Spinal cord (tissue), 10 donors: Measurements from ENCODE around the gene GNRHR. TPM values are rescaled to one million over a fixed set of nuclear protein-coding genes. Genes with fewer than 3 reads are reported as not detected.
"Not testable (repeated sequence)": the region's sequence is repeated elsewhere in the genome, so short reads cannot be mapped to it uniquely, and the experiment has no call there.

ENCODE experiments used
- DNase-seq, 6 donors: peaks; one replicate each; pipeline versions ENCODE4 v3.0.0 to v3.0.0-alpha.2; 2013 to 2015; ENCODE audit warnings: low spot score in 6 of 6, low read depth in 4 of 6
- H3K27ac ChIP-seq: one replicate; pipeline ENCODE4 v1.5.1; 2013; ENCODE audit warnings: low read depth, low read length, control low read depth
- H3K27me3 ChIP-seq: one replicate; pipeline ENCODE4 v1.6.1; 2013; ENCODE audit warnings: low read length; ENCODE audit not compliant: control insufficient read depth, insufficient read depth
- H3K36me3 ChIP-seq: one replicate; pipeline ENCODE4 v1.6.1; 2013; ENCODE audit warnings: low read length; ENCODE audit not compliant: control insufficient read depth, insufficient read depth
- H3K4me1 ChIP-seq: one replicate; pipeline ENCODE4 v1.6.1; 2013; ENCODE audit warnings: low read length; ENCODE audit not compliant: control insufficient read depth, insufficient read depth
- H3K4me3 ChIP-seq: one replicate; pipeline ENCODE4 v1.5.1; 2013; ENCODE audit warnings: low read depth, low read length, control low read depth
- H3K9me3 ChIP-seq: one replicate; pipeline ENCODE4 v1.6.1; 2013; ENCODE audit warnings: low read length; ENCODE audit not compliant: control insufficient read depth, insufficient read depth
- WGBS: methylation state at CpG from one replicate; pipeline ENCODE4 v1.1.5; 2013; ENCODE audit warnings: missing lambda C conversion rate; ENCODE audit not compliant: insufficient coverage; 5-methylcytosine and 5-hydroxymethylcytosine counted together
- polyA plus RNA-seq, 2 donors: library from polyadenylated mRNA; unstranded; fragments of 120-200 nt; gene quantifications; one replicate each; pipeline ENCODE4 v1.2.1, GENCODE V29; 2013; ENCODE audit not compliant: insufficient read length in 2 of 2
- total RNA-seq, 2 donors: library from RNA; depleted of rRNA in 1 of 2; stranded (reverse); fragments of 120-200 nt in 1 of 2; fragments of >200 nt in 1 of 2; gene quantifications; one replicate each; pipeline versions ENCODE4 v1.2.3 to v1.2.4, GENCODE V29; 2013 to 2014
- donor health status: healthy.

GNRHR gene
- total and polyA plus RNA-seq, 4 donors, result 0.10 to 1.2 (median 0.89) TPM; not detected in 1

DNA sequence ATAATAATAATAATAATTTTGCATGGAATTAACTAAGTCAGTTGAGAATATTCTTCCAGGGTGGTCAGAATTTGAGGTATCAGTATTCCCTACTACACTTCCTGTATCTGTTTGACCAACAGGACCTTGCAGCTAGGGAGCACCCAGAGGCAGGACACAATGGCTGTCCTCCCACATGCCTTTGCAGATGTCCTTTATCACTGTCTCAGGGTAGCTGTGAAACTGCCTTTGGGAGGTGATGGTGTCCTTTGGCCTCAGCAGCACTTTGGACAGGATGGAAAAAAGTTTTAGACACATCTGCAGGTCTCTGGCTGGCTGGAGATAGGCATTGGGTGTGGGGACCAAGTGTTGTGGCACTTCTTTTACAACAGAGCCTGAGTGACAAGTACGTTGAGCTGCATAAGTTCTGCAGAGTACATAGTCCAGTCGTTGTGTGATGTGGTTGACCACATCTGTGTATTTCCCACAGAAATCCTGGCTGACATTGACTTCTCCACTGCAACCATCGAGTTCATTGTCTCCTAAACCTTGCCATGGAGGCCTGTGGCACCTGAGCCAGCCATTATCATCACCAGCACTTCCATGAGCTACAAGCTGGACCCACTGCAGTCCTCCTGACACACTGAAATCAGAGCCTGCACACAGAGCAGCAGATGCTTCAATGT, 34.1 kb downstream of the GNRHR start:
- H3K27me3 ChIP-seq, result no peaks in the 10 kb centered on the region
- peaks cover 18% of the 10 kb centered on the region for H3K36me3 ChIP-seq
- no peak overlapping the region for H3K4me3 ChIP-seq
- no peak overlapping the region for H3K27ac ChIP-seq
- H3K9me3 ChIP-seq, result no peaks in the 10 kb centered on the region
- WGBS, result 100% methylated on average over 3 of the region's 3 CpGs
- DNase-seq, result no peak
- H3K4me1 ChIP-seq, result no peaks in the 10 kb centered on the region

DNA sequence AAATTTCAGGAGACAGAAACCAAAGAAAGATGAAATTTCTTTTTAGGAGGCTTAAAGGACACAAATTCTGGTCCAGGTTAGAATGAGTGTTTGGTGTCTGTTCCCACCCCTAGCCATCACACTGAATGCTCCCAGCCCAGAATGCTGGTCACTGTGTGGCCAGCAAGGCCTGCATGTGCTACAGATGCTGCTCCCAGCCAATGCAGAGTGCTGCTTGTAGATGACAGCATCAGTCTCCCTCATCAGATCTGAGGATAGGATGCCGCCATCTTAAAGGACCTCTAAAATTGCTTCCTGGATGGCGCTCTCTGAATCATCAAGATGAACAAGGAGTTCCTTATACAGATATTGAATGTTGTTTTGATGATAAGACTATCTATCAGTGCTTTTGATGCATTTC, 35.3 kb downstream of the GNRHR start:
- H3K4me1 ChIP-seq, result no peaks in the 10 kb centered on the region
- 100% methylated on average over 2 of the region's 2 CpGs for WGBS
- H3K27ac ChIP-seq, result no peak overlapping the region
- no peak for DNase-seq
- H3K9me3 ChIP-seq, result no peaks in the 10 kb centered on the region
- H3K36me3 ChIP-seq, result peaks cover 15% of the 10 kb centered on the region
- H3K4me3 ChIP-seq, result no peak overlapping the region
- H3K27me3 ChIP-seq, result no peaks in the 10 kb centered on the region

DNA sequence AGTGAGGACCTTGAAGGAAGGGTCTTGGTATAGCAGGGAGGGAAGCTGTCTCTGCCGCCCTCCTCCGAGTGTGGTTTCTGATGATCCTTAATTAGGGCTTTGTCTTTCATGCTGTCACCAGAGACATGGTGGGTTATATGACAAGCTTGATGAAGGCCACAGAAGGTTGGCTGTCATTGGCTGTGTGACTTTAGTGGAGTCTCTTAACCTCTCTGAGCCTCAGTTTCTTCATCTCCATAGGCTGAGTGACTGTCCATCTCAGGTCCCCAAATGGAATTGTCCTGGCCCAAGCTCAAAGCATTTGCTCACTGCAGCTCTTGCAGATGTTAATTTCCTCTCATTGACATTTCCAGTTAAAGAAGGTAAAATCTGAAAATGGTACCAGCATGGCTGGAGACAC, 36.6 kb downstream of the GNRHR start:
- peaks cover 4% of the 10 kb centered on the region for H3K4me1 ChIP-seq
- no peaks in the 10 kb centered on the region for H3K27me3 ChIP-seq
- DNase-seq, result no peak
- 92% methylated on average over 2 of the region's 2 CpGs for WGBS
- no peak overlapping the region for H3K4me3 ChIP-seq
- peaks cover 15% of the 10 kb centered on the region for H3K36me3 ChIP-seq
- no peak overlapping the region for H3K27ac ChIP-seq
- H3K9me3 ChIP-seq, result no peaks in the 10 kb centered on the region

DNA sequence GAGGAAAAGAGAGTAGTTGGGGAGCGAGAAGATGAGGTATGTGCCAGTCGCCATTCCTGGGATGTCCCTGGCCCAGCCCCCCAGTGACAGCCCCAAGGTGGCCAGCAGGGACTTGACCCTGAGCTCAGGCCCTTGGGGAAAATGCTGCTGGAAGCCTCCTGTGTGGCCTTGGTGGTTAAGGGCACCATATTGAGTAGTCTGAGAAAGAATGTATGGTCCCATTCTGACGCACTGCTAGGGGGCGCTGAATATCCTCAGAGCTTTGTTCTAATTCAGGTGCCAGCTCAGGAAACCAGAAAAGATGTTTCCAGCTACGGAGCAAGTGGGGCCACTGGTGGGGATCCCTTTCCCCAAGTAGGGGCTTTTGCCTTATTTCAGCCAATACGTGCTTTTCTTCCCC, 39.2 kb downstream of the GNRHR start:
- DNase-seq, result no peak
- Histone ChIP-seq H3K36me3 (peaks cover 8% of the 10 kb centered on the region), H3K27me3 (no peaks in the 10 kb centered on the region), H3K4me3 (no peak overlapping the region), H3K9me3 (no peaks in the 10 kb centered on the region), H3K27ac (no peak overlapping the region), H3K4me1 (peaks cover 4% of the 10 kb centered on the region)
- WGBS, result 92% methylated on average over 6 of the region's 6 CpGs

DNA sequence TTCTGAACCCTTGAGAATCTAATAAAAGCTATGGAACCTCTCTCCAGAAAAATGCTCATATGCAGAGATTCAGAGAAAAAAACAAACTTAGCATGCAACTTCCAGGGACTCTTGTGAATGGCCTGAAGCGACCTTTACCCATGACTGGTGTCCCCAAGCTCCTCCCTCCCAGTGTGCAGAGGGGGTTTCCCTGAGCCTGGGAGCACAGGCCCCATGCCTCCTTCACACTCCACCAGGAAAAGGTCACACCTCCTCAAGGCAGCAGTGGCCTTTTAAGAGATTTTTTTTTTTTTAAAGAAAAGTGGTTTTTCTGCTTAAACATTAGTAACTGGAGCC, 40.0 kb downstream of the GNRHR start:
- Histone ChIP-seq H3K9me3 (no peaks in the 10 kb centered on the region), H3K36me3 (peaks cover 8% of the 10 kb centered on the region), H3K4me1 (peaks cover 4% of the 10 kb centered on the region), H3K4me3 (no peak overlapping the region), H3K27ac (no peak overlapping the region), H3K27me3 (no peaks in the 10 kb centered on the region)
- no CpG with 5 or more reads among the region's 1 CpG for WGBS
- no peak for DNase-seq

DNA sequence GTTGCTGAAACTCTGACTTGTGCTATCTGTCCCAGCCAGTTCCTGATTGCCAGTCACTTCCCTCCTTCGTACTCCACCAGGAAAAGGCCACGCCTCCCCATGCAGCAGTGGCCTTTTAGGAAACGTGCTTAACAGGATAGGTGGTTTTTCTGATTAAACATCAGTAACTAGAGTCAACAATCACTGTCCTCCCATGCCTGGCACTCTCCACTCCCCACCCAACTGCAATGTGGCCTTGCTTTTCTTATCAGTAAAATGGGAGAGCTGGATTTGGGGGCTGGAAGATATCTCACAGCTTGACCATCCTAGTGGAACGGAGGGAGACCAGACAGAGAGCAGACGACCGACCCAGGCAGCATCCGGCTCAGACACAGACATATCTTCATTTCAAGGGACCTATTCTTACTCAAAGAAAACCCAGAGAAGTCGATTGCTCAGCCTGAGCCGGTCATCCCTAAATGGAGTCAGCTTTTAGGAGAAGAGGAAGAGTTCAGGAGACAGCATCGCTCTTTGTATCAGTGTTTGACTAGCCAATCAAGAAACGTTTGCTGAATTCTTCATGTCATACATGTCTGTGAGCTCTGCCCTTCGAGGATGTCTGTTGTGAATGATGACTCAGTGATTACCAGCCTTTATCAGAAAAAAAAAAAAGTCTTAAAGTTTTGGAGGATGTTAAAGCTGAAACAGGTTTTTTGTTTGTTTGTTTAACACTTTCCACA, 40.5 kb downstream of the GNRHR start:
- Histone ChIP-seq H3K9me3 (no peaks in the 10 kb centered on the region), H3K4me3 (no peak overlapping the region), H3K27ac (no peak overlapping the region), H3K36me3 (peaks cover 8% of the 10 kb centered on the region), H3K27me3 (no peaks in the 10 kb centered on the region), H3K4me1 (peaks cover 4% of the 10 kb centered on the region)
- 95% methylated on average over 9 of the region's 12 CpGs for WGBS
- DNase-seq, result no peak

DNA sequence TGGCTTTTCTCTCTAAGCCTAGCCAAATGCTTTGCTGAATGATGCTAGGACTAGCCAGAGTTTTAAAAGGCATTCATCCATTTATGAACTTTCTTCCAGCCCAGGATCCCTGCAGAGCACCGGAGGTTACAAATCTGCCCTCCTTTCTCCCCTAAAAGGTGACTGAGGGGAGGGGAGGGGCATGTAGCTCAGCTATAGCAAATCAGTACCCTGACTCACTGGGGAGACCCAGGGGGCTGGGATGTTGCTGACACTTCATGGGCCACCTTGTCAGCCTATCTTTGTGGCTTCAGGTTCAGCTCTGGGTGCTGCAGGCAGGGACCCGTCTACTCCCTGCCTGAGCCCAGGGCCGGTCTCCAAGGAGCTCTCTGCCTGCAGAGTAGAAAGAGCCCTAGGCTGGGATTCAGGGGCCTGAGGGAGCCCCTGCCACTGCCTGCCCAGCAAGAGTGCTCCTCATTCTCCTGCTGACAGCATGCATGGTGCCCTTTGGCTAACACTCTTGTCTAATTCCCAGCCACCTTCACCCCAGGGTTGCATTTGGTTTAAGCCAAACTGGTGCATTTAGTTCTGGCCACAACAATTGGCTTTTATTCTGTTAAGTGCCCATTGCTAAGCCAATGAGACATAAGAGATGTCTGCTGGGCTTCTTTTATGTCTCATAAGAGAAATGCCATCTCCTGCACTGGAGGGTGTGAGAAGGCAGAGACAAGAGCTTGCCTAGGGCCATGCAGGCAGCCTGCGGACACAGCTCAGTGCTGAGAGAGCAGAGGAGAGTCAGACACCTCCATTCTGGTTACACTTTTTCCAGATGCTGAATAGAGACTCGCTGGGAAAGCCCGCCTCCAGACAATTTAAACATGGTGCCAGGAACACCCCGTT, 41.3 kb downstream of the GNRHR start:
- DNase-seq, result no peak
- Histone ChIP-seq H3K27me3 (no peaks in the 10 kb centered on the region), H3K36me3 (peaks cover 8% of the 10 kb centered on the region), H3K4me1 (peaks cover 4% of the 10 kb centered on the region), H3K4me3 (no peak overlapping the region), H3K9me3 (no peaks in the 10 kb centered on the region), H3K27ac (no peak overlapping the region)
- WGBS, result 77% methylated on average over 6 of the region's 7 CpGs

DNA sequence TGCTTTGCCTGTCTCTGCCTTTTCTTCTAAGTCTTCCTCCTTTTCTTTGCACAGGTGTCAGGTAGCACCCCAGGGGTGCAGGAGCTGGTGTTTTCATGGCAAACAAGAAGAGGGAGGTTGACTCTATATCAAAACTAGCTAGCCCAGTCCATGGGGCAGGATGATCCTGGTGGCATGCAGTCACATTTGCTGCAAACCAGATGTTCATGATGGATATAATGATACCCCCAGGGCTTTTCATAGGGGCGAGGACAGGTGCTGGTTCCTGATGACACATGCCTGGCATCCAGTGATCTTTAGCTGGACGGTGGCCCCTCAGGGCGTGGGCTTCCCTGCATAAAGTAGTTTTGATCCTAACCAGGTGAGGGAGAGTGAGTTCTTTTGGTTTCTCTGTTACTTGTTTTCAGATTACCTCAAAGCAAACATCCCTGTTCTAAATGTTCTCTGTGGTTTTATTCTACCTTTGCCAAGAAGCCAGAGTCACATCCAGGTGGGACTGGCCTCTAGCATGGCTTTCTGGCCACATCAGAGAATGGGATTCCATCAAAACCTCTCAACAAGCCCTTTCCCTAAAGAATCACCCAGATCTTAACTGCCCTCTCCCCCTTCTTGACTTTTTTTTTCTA, 42.1 kb downstream of the GNRHR start:
- H3K4me3 ChIP-seq, result no peak overlapping the region
- H3K4me1 ChIP-seq, result peaks cover 4% of the 10 kb centered on the region
- no peak for DNase-seq
- no peak overlapping the region for H3K27ac ChIP-seq
- no peaks in the 10 kb centered on the region for H3K9me3 ChIP-seq
- peaks cover 8% of the 10 kb centered on the region for H3K36me3 ChIP-seq
- WGBS, result 59% methylated on average over 2 of the region's 3 CpGs
- no peaks in the 10 kb centered on the region for H3K27me3 ChIP-seq

DNA sequence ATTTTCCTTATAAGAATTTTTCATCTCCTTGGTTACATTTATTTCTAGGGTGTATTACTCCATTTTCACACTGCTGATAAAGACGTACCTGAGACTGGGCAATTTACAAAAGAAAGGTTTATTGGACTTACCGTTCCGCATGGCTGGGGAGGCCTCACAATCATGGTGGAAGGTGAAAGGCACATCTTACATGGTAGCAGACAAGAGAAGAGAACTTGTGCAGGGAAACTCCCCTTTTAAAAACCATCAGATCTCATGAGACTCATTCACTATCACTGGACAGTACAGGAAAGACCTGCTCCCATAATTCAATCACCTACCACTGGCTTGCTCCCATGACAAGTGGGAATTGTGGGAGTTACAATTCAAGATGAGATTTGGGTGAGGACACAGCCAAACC, 47.5 kb downstream of the GNRHR start:
- H3K9me3 ChIP-seq, H3K27me3 ChIP-seq, H3K4me1 ChIP-seq, H3K4me3 ChIP-seq, DNase-seq, H3K27ac ChIP-seq, H3K36me3 ChIP-seq: not testable (repeated sequence)
- 100% methylated on average over 2 of the region's 3 CpGs for WGBS
